Testis (tissue), 3 donors: ENCODE data around the gene RPL28. TPM values are rescaled to one million over a fixed set of nuclear protein-coding genes. Genes with fewer than 3 reads are reported as not detected.
"Not testable (repeated sequence)": the region's sequence is repeated elsewhere in the genome, so short reads cannot be mapped to it uniquely, and the experiment has no call there.

Experiments
- DNase-seq: peaks from one replicate; pipeline ENCODE4 v3.0.0-alpha.2; 2019
- H3K27ac ChIP-seq, 2 donors: fragments of 200-600 bp; sonication (generic); one replicate each; pipeline ENCODE4 v1.5.1; 2019
- H3K27me3 ChIP-seq: fragments of 200-600 bp; sonication (generic); one replicate; pipeline ENCODE4 v1.5.1; 2019
- H3K36me3 ChIP-seq: fragments of 200-600 bp; sonication (generic); one replicate; pipeline ENCODE4 v1.5.1; 2017; ENCODE audit warnings: low read depth; ENCODE audit errors: missing control alignments
- H3K4me1 ChIP-seq: fragments of 200-600 bp; sonication (generic); one replicate; pipeline ENCODE4 v1.5.1; 2019
- H3K4me3 ChIP-seq, 2 donors: fragments of 200-600 bp; sonication (generic); one replicate each; pipeline ENCODE4 v1.5.1; 2017 to 2019
- H3K9me3 ChIP-seq: fragments of 200-600 bp; sonication (generic); one replicate; pipeline ENCODE4 v1.5.1; 2017
- POLR2A ChIP-seq: fragments of 450-650 bp; IDR thresholded peaks from one replicate; pipeline ENCODE4 v1.6.1; 2017; ENCODE audit warnings: antibody characterized with exemption, mild to moderate bottlenecking, moderate library complexity
- WGBS, 2 donors: methylation state at CpG; one replicate each; pipeline ENCODE4 v1.1.5; 2018; 5-methylcytosine and 5-hydroxymethylcytosine counted together
- intact Hi-C: fragments of 100-400 bp; cut with DNase I; formaldehyde crosslinking; loops from one replicate; pipeline ENCODE4 v1.15.1; 2023; ENCODE audit warnings: low total_unique reads
- polyA plus RNA-seq: library from polyadenylated mRNA; stranded (reverse); fragments of 350-450 nt; fragmentation: Illumina TruSeq; extraction: RNeasy Lipid Tissue Mini Kit (QIAGEN cat#74804); gene quantifications from one replicate; pipeline ENCODE4 v1.2.3, GENCODE V29; 2014; ENCODE audit warnings: low read depth, low replicate concordance; ENCODE audit not compliant: insufficient read depth
- total RNA-seq, 2 donors: library from RNA; depleted of rRNA; stranded (reverse); fragments of >200 nt; gene quantifications; one replicate each; pipeline ENCODE4 v1.2.3, GENCODE V29; 2016
- TF ChIP-seq, protein P1 (sequence below), 3 experiments: fragments of 450-650 bp in 2 of 3; fragments of 200-600 bp in 1 of 3; sonication (generic) in 1 of 3; IDR thresholded peaks; one replicate each; pipeline ENCODE4 v1.5.1; 2016 to 2019; ENCODE audit warnings: antibody characterized with exemption in 3 of 3, mild to moderate bottlenecking in 2 of 3, moderate library complexity in 1 of 3

The RPL28 gene
- total and polyA plus RNA-seq, 3 donors from 2014 or later = 284 to 1,024 (median 624) TPM

DNA sequence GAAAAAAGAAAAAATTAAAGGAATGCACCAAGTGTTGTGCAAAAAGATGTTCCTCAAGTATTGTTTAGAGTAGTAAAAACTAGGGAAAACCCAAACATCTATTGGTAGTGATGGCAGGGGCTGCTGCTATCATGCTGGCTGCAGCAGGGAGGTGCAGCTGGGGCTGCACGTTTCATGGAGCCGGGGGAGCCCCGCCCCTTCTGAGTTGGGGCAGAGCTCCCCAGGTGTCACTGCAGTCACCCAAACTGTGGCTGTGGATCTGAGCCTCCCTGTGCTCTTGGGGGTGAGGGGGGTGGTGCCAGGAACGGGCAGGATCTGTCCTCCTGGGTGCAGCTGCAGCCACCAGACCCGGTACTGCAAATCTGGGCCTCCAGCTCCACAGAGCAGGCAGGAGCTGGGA lies 33.4 kb downstream of the RPL28 start:
- TF ChIP-seq, protein P1, sequence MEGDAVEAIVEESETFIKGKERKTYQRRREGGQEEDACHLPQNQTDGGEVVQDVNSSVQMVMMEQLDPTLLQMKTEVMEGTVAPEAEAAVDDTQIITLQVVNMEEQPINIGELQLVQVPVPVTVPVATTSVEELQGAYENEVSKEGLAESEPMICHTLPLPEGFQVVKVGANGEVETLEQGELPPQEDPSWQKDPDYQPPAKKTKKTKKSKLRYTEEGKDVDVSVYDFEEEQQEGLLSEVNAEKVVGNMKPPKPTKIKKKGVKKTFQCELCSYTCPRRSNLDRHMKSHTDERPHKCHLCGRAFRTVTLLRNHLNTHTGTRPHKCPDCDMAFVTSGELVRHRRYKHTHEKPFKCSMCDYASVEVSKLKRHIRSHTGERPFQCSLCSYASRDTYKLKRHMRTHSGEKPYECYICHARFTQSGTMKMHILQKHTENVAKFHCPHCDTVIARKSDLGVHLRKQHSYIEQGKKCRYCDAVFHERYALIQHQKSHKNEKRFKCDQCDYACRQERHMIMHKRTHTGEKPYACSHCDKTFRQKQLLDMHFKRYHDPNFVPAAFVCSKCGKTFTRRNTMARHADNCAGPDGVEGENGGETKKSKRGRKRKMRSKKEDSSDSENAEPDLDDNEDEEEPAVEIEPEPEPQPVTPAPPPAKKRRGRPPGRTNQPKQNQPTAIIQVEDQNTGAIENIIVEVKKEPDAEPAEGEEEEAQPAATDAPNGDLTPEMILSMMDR (IDR thresholded peaks at IDR 0.05) = no peak
- TF ChIP-seq POLR2A = no peak
- intact Hi-C loops = no loop called here
- no peak for DNase-seq
- Histone ChIP-seq H3K27me3 (no peaks in the 10 kb centered on the region), H3K27ac (no peak overlapping the region), H3K9me3 (no peaks in the 10 kb centered on the region), H3K4me1 (no peaks in the 10 kb centered on the region), H3K36me3 (no peaks in the 10 kb centered on the region), H3K4me3 (no peak overlapping the region)
- 64 to 67% methylated on average over 3 to 5 of the region's 5 CpGs for WGBS, 2 donors

DNA sequence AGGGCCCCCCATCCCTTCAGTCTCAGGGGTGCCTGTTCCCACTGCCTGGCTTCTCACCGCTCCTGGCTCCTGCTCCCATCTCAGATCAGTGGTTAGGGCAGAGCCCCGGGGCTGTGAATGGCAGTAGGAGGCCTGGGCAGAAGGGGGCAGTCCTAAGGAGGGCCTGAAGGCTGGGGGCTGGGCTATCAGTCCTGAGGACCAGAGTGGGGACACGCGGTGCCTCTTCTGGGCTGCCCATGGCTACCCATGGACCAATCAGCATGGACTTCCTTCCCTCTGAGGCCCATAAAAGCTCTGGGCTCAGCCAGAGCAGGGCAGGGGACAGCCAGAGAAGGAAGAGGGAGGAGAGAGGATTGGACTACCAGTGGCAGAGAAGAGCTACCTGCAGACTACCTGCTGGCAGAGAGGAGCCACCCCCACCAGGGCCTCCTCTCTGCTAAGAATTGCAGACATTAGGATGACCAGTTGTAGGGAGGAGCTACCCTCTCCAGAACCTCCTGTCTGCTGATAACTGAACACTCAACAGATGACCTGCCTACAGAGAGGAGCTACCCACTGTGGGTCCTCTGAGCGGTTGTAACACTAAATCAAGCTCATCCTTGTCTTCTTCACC lies 34.0 kb downstream of the RPL28 start:
- no peak for TF ChIP-seq POLR2A
- H3K36me3 ChIP-seq = no peaks in the 10 kb centered on the region
- WGBS, 2 donors = 81 to 93% methylated on average over 2 to 5 of the region's 5 CpGs
- H3K4me3 ChIP-seq = no peak overlapping the region
- H3K4me1 ChIP-seq = no peaks in the 10 kb centered on the region
- H3K27me3 ChIP-seq = no peaks in the 10 kb centered on the region
- intact Hi-C loops = no loop called here
- H3K27ac ChIP-seq = no peak overlapping the region
- H3K9me3 ChIP-seq = no peaks in the 10 kb centered on the region
- DNase-seq = no peak

DNA sequence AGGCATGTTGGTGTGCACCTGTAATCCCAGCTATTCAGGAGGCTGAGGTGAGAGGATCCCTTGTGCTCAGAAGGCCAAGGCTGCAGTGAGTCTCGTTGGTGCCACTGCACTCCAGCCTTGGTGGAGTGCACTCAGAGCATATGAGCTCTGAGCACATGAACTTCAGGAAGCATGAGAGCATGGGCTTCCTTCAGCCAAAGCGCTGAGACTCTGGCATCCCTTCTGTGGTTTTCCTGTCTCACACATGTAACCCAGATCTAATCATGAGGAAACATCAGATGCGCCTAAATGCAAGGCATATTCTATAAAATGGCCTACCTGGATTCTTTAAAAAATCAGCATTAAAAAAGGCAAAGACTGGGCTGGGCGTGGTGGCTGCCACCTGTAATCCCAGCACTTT lies 35.5 kb downstream of the RPL28 start:
- H3K4me3 ChIP-seq, DNase-seq, intact Hi-C loops, H3K9me3 ChIP-seq, H3K27ac ChIP-seq, H3K4me1 ChIP-seq, H3K27me3 ChIP-seq, H3K36me3 ChIP-seq: not testable (repeated sequence)
- WGBS, 2 donors = 72 to 81% methylated on average over 4 of the region's 4 CpGs

DNA sequence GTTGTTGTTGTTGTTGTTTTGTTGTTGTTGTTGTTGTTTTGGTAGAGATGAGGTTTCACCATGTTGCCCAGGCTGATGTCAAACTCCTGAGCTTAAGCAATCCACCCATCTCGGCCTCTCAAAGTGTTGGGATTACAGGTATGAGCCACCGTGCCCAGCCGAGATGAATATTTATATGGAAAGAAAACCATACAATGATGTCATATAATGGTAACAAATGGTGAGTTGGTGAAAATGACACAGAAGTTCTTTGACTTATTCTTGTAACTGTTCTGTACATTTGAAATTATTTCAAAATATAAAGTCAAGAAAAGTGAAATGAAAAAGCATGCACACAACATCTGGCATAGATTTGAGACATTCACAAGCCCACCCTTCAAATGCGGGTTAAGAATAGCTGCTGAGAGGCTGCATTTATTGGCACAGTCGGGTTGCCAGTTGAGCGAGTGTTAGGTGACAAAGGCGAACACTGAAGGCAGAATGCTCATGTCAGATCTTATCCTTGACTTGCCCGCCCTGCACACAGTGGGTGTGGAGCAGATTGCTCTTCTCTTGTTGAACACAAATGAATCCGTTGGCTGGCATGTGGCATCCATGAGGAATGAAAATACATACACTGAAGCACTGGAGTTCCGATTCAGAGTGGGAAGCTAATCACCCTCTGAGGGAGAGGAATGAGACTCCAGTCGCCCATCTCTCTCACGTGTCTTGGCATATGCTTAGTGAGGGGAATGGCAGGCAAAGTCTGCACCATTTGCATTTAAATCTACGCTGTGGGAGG lies 37.7 kb downstream of the RPL28 start:
- H3K4me1 ChIP-seq = no peaks in the 10 kb centered on the region
- H3K27me3 ChIP-seq = no peaks in the 10 kb centered on the region
- no peaks in the 10 kb centered on the region for H3K36me3 ChIP-seq
- H3K4me3 ChIP-seq = no peak overlapping the region
- TF ChIP-seq, protein P1 (IDR thresholded peaks at IDR 0.05) = no peak
- no peak for TF ChIP-seq POLR2A
- H3K27ac ChIP-seq = no peak overlapping the region
- intact Hi-C loops = no loop called here
- 82 to 83% methylated on average over 12 to 13 of the region's 13 CpGs for WGBS, 2 donors
- no peaks in the 10 kb centered on the region for H3K9me3 ChIP-seq
- DNase-seq = no peak

DNA sequence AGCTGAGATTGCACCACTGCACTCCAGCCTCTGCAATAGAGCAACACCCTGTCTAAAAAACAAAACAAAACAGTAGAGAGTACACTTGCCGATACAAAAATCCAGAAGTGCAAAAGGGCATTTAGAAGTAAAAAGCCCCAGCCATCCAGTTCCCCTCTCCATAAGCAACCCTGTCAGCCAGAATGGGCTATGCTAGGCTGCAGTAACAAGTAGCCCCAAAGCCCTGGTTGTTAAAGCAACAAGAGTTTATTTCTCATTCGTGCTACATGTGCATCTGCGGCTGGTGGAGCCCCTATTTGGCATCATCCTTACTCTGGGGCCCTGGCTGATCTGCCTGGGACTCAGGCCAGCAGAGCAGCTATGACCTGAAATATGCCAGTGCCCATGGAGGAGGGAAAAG lies 38.8 kb downstream of the RPL28 start:
- H3K9me3 ChIP-seq = no peaks in the 10 kb centered on the region
- H3K36me3 ChIP-seq = no peaks in the 10 kb centered on the region
- no peak overlapping the region for H3K4me3 ChIP-seq
- TF ChIP-seq, protein P1 (IDR thresholded peaks at IDR 0.05) = no peak
- H3K4me1 ChIP-seq = no peaks in the 10 kb centered on the region
- no peak overlapping the region for H3K27ac ChIP-seq
- WGBS, 2 donors = 81% methylated on average over 3 of the region's 3 CpGs
- H3K27me3 ChIP-seq = no peaks in the 10 kb centered on the region
- no peak for DNase-seq
- intact Hi-C loops = no loop called here
